Suprapubic skin (tissue), 4 donors: ENCODE data around the gene GEMIN4. TPM values are rescaled to one million over a fixed set of nuclear protein-coding genes. Genes with fewer than 3 reads are reported as not detected.

Experiments
- DNase-seq, 2 donors: peaks; one replicate each; pipeline ENCODE4 v3.0.0-alpha.2; 2019; ENCODE audit warnings: low spot score in 2 of 2
- H3K27ac ChIP-seq: fragments of 200-600 bp; sonication (generic); one replicate; pipeline ENCODE4 v1.5.1; 2019
- H3K27me3 ChIP-seq: fragments of 200-600 bp; sonication (generic); one replicate; pipeline ENCODE4 v1.5.1; 2019
- H3K36me3 ChIP-seq: fragments of 200-600 bp; sonication (generic); one replicate; pipeline ENCODE4 v1.5.1; 2019
- H3K4me1 ChIP-seq: fragments of 200-600 bp; sonication (generic); one replicate; pipeline ENCODE4 v1.5.1; 2019
- H3K4me3 ChIP-seq: fragments of 200-600 bp; sonication (generic); one replicate; pipeline ENCODE4 v1.5.1; 2019; ENCODE audit warnings: mild to moderate bottlenecking
- H3K9me3 ChIP-seq: fragments of 200-600 bp; sonication (generic); one replicate; pipeline ENCODE4 v1.5.1; 2019
- EP300 ChIP-seq: sonication (generic); formaldehyde crosslinking; IDR thresholded peaks from one replicate; pipeline ENCODE4 v1.6.1; 2017; ENCODE audit warnings: antibody characterized with exemption
- POLR2A ChIP-seq, 2 donors: fragments of 450-650 bp; IDR thresholded peaks; one replicate each; pipeline ENCODE4 v1.6.1; 2017; ENCODE audit warnings: antibody characterized with exemption in 2 of 2, mild to moderate bottlenecking in 2 of 2, moderate library complexity in 2 of 2
- POLR2AphosphoS5 ChIP-seq, 3 donors: sonication (generic); formaldehyde crosslinking; IDR thresholded peaks; one replicate each; pipeline ENCODE4 v1.6.1; 2017; ENCODE audit warnings: antibody characterized with exemption in 3 of 3
- WGBS: methylation state at CpG from one replicate; pipeline ENCODE4 v1.1.5; 2018; 5-methylcytosine and 5-hydroxymethylcytosine counted together
- total RNA-seq, 4 donors: library from RNA; depleted of rRNA; stranded (reverse); fragments of >200 nt; gene quantifications; one replicate each; pipeline ENCODE4 v1.1.0, GENCODE V29; 2016
- TF ChIP-seq, protein P1 (sequence below), 2 donors: fragments of 200-600 bp in 1 of 2; fragments of 450-650 bp in 1 of 2; sonication (generic) in 1 of 2; IDR thresholded peaks; one replicate each; pipeline ENCODE4 v1.5.1; 2016 to 2019; ENCODE audit warnings: antibody characterized with exemption in 2 of 2, mild to moderate bottlenecking in 1 of 2, moderate library complexity in 1 of 2

Gene GEMIN4
- 10 to 100 TPM; 37.2 to 56.4 (median 48.7) TPM for total RNA-seq

DNA sequence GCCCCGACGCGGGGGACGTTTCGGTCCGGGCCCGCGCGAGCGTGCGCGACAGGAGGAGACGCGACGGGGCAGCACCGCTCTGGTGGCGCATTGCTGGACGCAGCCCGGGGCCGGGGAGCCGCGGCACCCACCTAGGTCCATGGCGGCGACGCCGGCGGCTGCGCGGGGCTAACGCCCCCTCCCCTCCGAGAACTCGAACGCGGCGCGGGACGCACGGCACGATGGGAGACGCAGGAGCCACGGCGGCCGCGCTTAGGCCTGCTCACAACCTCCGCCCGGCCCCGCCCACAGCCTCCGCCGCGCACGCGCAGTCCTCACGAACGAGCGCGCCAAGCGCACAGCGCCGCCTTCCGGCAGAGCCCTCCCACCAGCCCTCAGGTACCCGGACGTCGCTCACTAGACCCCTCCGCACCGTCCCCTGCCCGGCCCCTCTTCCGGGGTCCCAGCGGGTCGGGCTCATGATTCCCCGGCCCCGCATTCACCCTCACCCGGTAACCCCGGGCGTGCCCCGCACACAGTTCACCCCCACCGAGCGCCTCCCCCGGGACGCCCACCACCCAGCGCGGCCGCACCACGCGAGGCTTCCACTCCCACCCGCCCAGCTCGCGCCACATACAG is at the start of gene GEMIN4:
GEMIN4 (minus strand) TSS at position 263 of the 618 bp plus-strand sequence; CDS start at position 141, 122 bp downstream.
- DNase-seq = peak; percentile 94 to 95
- Histone ChIP-seq H3K27ac (peak within 1 kb of the TSS; percentile 84), H3K9me3 (no peaks in the 10 kb centered on the region), H3K4me3 (peak within 1 kb of the TSS; percentile 77), H3K27me3 (no peaks in the 10 kb centered on the region), H3K4me1 (peaks cover 24% of the 10 kb centered on the region), H3K36me3 (peaks cover 12% of the 10 kb centered on the region)
- 0% methylated on average over 23 of the region's 87 CpGs for WGBS
- TF ChIP-seq, protein P1, sequence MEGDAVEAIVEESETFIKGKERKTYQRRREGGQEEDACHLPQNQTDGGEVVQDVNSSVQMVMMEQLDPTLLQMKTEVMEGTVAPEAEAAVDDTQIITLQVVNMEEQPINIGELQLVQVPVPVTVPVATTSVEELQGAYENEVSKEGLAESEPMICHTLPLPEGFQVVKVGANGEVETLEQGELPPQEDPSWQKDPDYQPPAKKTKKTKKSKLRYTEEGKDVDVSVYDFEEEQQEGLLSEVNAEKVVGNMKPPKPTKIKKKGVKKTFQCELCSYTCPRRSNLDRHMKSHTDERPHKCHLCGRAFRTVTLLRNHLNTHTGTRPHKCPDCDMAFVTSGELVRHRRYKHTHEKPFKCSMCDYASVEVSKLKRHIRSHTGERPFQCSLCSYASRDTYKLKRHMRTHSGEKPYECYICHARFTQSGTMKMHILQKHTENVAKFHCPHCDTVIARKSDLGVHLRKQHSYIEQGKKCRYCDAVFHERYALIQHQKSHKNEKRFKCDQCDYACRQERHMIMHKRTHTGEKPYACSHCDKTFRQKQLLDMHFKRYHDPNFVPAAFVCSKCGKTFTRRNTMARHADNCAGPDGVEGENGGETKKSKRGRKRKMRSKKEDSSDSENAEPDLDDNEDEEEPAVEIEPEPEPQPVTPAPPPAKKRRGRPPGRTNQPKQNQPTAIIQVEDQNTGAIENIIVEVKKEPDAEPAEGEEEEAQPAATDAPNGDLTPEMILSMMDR (IDR thresholded peaks at IDR 0.05) = peak; percentile 77 to 98
- peak in 2 of 3 donors; percentile 24 to 57 for TF ChIP-seq POLR2AphosphoS5 (IDR thresholded peaks at IDR 0.05)
- peak; percentile 58 to 60 for TF ChIP-seq POLR2A (IDR thresholded peaks at IDR 0.05)
- no peak for TF ChIP-seq EP300

DNA sequence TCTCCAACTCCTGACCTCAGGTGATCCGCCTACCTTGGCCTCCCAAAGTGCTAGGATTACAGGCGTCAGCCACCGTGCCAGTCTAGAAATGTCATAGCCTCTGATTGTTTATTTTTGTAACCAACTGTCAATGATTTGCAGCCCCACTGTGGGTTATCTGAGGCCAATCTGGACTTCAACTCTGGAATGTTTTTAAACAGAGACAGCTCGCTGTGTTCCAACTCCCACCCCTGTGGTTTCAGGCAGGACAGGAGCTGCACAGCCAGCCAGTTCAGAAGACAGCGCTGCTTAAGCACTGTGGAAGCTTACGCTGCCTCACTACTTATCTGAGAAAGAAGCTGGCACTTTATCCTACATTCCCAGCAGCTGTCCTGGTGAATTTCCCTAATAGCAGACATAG is 49.6 kb upstream of the GEMIN4 start:
- H3K9me3 ChIP-seq = no peaks in the 10 kb centered on the region
- H3K4me3 ChIP-seq = no peak overlapping the region
- no peaks in the 10 kb centered on the region for H3K27me3 ChIP-seq
- H3K36me3 ChIP-seq = peaks cover 39% of the 10 kb centered on the region
- H3K4me1 ChIP-seq = no peaks in the 10 kb centered on the region
- 90% methylated on average over 6 of the region's 6 CpGs for WGBS
- no peak for TF ChIP-seq EP300
- TF ChIP-seq, protein P1 (IDR thresholded peaks at IDR 0.05) = no peak
- no peak for TF ChIP-seq POLR2A (IDR thresholded peaks at IDR 0.05)
- TF ChIP-seq POLR2AphosphoS5 (IDR thresholded peaks at IDR 0.05) = no peak
- no peak for DNase-seq
- no peak overlapping the region for H3K27ac ChIP-seq

DNA sequence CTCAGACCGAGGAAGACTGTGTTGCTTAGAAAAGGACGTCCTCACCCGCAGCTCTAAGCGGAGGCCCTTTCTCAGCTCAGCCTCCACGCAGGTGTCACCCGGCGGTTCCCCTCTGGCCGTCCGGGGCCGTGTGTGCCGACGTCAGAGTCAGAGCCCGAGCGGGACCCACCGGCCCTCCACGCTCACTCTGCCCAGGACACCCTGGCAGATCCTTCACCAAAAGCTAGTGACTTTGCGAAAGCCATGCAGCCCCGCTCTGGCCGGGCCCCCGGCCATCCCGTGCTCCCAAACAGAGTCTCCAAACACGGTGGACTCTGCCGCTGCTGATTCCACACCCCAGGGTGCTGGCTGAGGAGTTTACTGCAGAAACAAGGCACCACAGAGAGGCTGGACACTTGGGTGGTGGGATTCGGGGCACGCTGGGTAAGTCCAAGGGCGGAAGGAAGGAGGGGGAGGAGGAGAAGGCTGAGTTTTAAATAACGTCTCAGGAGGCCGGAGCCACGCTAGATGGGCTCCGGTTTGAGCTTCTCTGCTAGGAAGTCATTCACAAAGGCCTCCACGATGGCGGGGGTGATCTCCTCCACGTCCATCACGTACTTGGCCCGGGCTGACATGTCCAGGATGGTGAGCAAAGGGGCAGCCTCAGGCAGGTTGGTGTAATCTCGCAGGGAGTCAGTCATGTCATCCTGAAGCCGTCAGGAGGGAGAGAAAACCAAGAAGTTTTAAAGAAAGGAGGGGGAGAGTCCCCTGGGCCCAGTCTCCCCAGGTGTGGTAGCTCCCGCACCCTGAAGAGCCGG is 48.6 kb upstream of the GEMIN4 start:
- TF ChIP-seq POLR2AphosphoS5 (IDR thresholded peaks at IDR 0.05) (no peak), EP300 (no peak), POLR2A (IDR thresholded peaks at IDR 0.05) (no peak)
- TF ChIP-seq, protein P1 (IDR thresholded peaks at IDR 0.05) = no peak
- H3K9me3 ChIP-seq = no peaks in the 10 kb centered on the region
- peaks cover 36% of the 10 kb centered on the region for H3K36me3 ChIP-seq

DNA sequence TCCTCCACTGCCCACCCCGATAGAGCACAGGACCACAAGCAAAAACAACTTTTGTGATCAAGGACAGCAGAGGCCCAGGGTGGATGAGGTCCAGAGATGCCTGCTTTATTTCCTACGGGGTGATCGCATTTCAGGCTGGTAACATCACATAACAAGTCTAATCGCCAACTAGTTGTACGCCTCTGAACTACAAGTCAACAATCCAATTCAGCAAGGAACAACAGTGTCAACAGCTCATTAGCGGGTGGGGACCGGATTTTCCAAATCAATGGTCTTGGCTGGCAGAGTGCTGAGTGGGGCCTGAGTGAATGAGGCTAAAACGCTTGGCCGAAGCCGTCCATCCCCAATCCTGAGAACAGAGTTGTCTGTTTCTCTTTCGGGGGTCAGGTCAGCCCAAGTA is 47.2 kb upstream of the GEMIN4 start:
- Histone ChIP-seq H3K4me3 (no peak overlapping the region), H3K9me3 (no peaks in the 10 kb centered on the region), H3K27me3 (no peaks in the 10 kb centered on the region), H3K4me1 (peaks cover 11% of the 10 kb centered on the region), H3K36me3 (peaks cover 30% of the 10 kb centered on the region), H3K27ac (no peak overlapping the region)
- no peak for DNase-seq
- WGBS = 85% methylated on average over 11 of the region's 11 CpGs
- no peak for TF ChIP-seq POLR2A (IDR thresholded peaks at IDR 0.05)
- TF ChIP-seq EP300 = no peak
- TF ChIP-seq, protein P1 (IDR thresholded peaks at IDR 0.05) = no peak
- no peak for TF ChIP-seq POLR2AphosphoS5 (IDR thresholded peaks at IDR 0.05)

More for the DNA sequence above, 48.6 kb upstream of the GEMIN4 start:
- no peak overlapping the region for H3K4me3 ChIP-seq
- no peaks in the 10 kb centered on the region for H3K27me3 ChIP-seq
- WGBS = 86% methylated on average over 23 of the region's 39 CpGs
- DNase-seq = no peak
- H3K27ac ChIP-seq = no peak overlapping the region
- no peaks in the 10 kb centered on the region for H3K4me1 ChIP-seq

DNA sequence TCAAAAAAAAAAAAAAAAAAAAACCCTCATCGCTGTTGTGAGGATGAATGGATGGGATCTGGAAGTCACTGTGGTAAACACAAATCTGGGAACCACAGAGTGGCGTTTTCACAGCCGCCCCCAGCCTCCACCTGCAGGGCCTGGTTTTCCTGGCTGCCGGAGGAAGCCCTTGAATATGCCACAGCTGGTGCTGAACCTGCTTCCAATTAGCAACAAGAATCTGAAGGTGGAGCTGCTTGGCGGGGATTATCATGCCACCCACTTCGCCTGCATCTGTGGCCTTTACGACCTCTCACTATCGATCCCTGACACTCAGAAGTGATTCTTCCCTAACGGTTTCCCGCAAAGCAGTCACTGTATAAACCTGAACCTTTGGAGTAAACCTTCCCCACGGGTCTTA is 46.2 kb upstream of the GEMIN4 start:
- WGBS = 66% methylated on average over 11 of the region's 11 CpGs
- no peak overlapping the region for H3K27ac ChIP-seq
- TF ChIP-seq EP300 (no peak), POLR2A (IDR thresholded peaks at IDR 0.05) (no peak), POLR2AphosphoS5 (IDR thresholded peaks at IDR 0.05) (no peak)
- TF ChIP-seq, protein P1 (IDR thresholded peaks at IDR 0.05) = no peak

More for the DNA sequence above, 46.2 kb upstream of the GEMIN4 start:
- Histone ChIP-seq H3K27me3 (no peaks in the 10 kb centered on the region), H3K9me3 (no peaks in the 10 kb centered on the region), H3K4me3 (no peak overlapping the region), H3K4me1 (peaks cover 11% of the 10 kb centered on the region), H3K36me3 (peaks cover 22% of the 10 kb centered on the region)
- DNase-seq = no peak
